ENCODE measurements around the gene GSG1L.

Gene GSG1L

GRCh38 chr16:28063591-28064061 lies at the start of gene GSG1L:
Gene GSG1L (minus strand): TSS chr16:28063714. CDS start chr16:28063424, 290 bp downstream.
- no peak for DNase-seq

GRCh38 chr16:28112908-28113307 lies 49.4 kb upstream of the GSG1L start:
- DNase-seq = no peak

- no peak for DNase-seq
Measured at GRCh38 chr16:28110977-28111376, 47.5 kb upstream of the GSG1L start.

GRCh38 chr16:28110479-28110878 lies 47.0 kb upstream of the GSG1L start:
- no peak for DNase-seq

GRCh38 chr16:28110074-28110473 lies 46.6 kb upstream of the GSG1L start:
- no peak for DNase-seq

GRCh38 chr16:28108590-28109247 lies 45.2 kb upstream of the GSG1L start:
- DNase-seq = no peak

GRCh38 chr16:28107232-28107631 lies 43.7 kb upstream of the GSG1L start:
- no peak for DNase-seq

GRCh38 chr16:28106467-28107215 lies 43.1 kb upstream of the GSG1L start:
- DNase-seq = no peak

- no peak for DNase-seq
Measured at GRCh38 chr16:28105954-28106353, 42.4 kb upstream of the GSG1L start.

GRCh38 chr16:28105297-28105696 lies 41.8 kb upstream of the GSG1L start:
- DNase-seq = no peak

GRCh38 chr16:28104404-28104803 lies 40.9 kb upstream of the GSG1L start:
- DNase-seq = no peak

GRCh38 chr16:28103516-28104170 lies 40.1 kb upstream of the GSG1L start:
- no peak for DNase-seq

GRCh38 chr16:28101533-28101890 lies 38.0 kb upstream of the GSG1L start:
- no peak for DNase-seq

- DNase-seq = no peak
Measured at GRCh38 chr16:28100810-28101532, 37.5 kb upstream of the GSG1L start.

GRCh38 chr16:28098959-28099945 lies 35.7 kb upstream of the GSG1L start:
- no peak for DNase-seq

GRCh38 chr16:28098171-28098958 lies 34.9 kb upstream of the GSG1L start:
- DNase-seq = no peak

GRCh38 chr16:28096983-28097899 lies 33.7 kb upstream of the GSG1L start:
- no peak for DNase-seq

GRCh38 chr16:28093385-28093725 lies 29.8 kb upstream of the GSG1L start:
- no peak for DNase-seq

GRCh38 chr16:28092721-28093384 lies 29.3 kb upstream of the GSG1L start:
- DNase-seq = no peak

- no peak for DNase-seq
Measured at GRCh38 chr16:28091656-28092055, 28.1 kb upstream of the GSG1L start.
